ENCODE measurements around the gene SLC7A5.
"Not testable (repeated sequence)": the region's sequence is repeated elsewhere in the genome, so short reads cannot be mapped to it uniquely, and the experiment has no call there.

SLC7A5 gene

DNA sequence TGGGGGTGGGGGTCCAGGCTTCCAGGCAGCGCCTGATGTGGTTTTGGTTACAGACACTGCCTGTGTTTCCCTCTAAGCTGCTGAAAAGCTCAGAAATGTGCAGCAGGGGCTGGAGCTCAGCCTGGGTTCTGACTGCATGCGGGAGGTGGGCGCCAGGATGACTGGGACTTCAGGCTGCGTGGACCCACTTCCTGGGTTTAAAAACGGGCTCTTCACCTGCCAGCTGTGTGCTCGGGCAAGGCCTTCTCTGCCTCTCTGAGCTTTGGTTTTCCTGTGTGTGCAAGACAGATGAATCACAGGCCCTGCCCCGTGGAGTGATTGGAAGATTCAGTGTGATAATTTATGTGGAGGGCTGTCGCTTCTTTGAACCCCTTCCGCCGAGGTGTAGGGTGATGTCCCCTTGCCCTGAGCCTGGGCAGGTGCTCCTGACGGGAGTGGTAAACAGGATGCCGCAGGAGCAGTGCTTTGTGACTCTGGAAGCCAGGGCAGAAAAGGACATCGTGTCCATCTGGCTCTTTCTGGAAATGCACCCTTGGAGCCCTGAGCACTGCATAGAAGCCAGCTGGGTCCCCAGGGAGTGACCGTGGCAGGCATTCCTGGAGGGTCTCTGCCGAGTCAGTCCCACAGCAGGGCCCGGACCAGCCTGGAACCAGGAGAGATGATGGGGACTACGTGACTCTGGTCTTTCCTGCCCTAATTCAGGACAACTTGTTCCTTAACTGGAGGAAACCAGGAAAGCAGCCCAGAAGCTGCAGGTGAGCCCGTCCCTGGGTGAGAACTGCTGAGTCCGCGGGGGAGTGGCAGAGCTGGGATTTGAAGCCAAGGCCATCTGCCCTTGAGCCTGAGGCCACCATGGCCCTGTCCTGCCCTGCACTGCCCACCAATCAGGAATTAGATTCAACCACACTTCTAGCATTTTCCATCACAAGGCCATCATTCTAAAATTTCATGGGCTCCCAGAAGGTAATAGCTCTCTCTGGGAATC is 28.5 kb upstream of the SLC7A5 start:
- no peaks in the 10 kb centered on the region for H3K4me1 ChIP-seq (ENCODE audit: insufficient read depth, low read length)
- no peaks in the 10 kb centered on the region for H3K36me3 ChIP-seq (ENCODE audit: insufficient read depth, low read length)

GRCh38 chr16:87896924-87897520 is 27.7 kb upstream of the SLC7A5 start:
- not testable (repeated sequence) for H3K36me3 ChIP-seq (ENCODE audit: insufficient read depth, low read length); H3K4me1 ChIP-seq (ENCODE audit: insufficient read depth, low read length); H3K27me3 ChIP-seq (ENCODE audit: insufficient read depth, low read length); H3K9me3 ChIP-seq (ENCODE audit: low read length); H3K4me3 ChIP-seq (ENCODE audit: low read length); H2AFZ ChIP-seq (ENCODE audit: low read depth, low read length)

More for the DNA sequence above, 28.5 kb upstream of the SLC7A5 start:
- H3K4me3 ChIP-seq (ENCODE audit: low read length), result no peak overlapping the region
- no peak overlapping the region for H2AFZ ChIP-seq (ENCODE audit: low read depth, low read length)
- H3K9me3 ChIP-seq (ENCODE audit: low read length), result no peaks in the 10 kb centered on the region
- no peaks in the 10 kb centered on the region for H3K27me3 ChIP-seq (ENCODE audit: insufficient read depth, low read length)

- H3K4me3 ChIP-seq (ENCODE audit: low read length); H3K36me3 ChIP-seq (ENCODE audit: insufficient read depth, low read length); H2AFZ ChIP-seq (ENCODE audit: low read depth, low read length); H3K27me3 ChIP-seq (ENCODE audit: insufficient read depth, low read length); H3K4me1 ChIP-seq (ENCODE audit: insufficient read depth, low read length); H3K9me3 ChIP-seq (ENCODE audit: low read length): not testable (repeated sequence)
These were observed 27.0 kb upstream of the SLC7A5 start for GRCh38 chr16:87896176-87896890.

DNA sequence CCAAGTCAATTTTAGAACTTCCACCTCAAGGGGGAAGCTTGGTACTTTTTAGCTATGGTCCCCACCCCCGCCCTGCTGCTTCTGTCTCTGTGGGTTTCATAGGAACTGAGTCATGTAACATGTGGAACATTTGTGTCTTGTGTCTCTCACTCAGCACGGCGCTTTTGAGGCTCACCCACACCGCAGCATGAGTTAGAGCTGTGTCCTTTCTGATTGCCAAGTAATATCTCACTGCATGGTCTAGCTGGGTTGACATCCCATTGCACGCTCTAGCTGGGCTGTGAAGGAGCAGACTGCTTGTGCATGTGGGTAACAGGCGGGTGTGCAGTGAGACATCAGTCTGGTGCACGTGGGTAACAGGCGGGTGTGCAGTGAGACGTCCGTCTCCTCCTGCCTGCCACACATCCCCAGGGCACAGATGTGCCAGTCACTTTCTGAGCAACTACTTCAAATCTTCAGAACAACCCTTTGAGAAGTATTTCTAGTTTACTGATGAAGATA is 26.4 kb upstream of the SLC7A5 start:
- Histone ChIP-seq H3K4me3 (ENCODE audit: low read length) (no peak overlapping the region), H2AFZ (ENCODE audit: low read depth, low read length) (no peak overlapping the region), H3K27me3 (ENCODE audit: insufficient read depth, low read length) (no peaks in the 10 kb centered on the region), H3K4me1 (ENCODE audit: insufficient read depth, low read length) (no peaks in the 10 kb centered on the region), H3K9me3 (ENCODE audit: low read length) (no peaks in the 10 kb centered on the region), H3K36me3 (ENCODE audit: insufficient read depth, low read length) (no peaks in the 10 kb centered on the region)

DNA sequence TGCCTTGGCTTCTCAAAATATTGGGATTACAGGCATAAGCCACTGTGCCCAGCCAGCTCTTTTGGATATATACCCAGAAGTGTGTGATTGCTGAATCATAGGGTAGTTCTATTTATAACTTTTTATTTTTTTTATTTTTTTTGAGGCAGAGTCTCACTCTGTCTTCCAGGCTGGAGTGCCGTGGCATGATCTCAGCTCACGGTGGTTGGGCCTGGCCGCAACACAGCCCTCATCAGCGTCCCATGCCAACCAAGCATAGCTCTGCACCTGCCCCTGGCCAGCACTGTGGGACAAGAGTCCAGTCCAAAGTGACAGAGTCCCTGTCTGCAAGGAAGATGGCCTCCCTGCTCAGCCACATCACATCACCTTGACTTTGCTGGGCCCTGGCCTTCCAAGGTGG is 24.7 kb upstream of the SLC7A5 start:
- not testable (repeated sequence) for H3K36me3 ChIP-seq (ENCODE audit: insufficient read depth, low read length); H3K4me1 ChIP-seq (ENCODE audit: insufficient read depth, low read length)

GRCh38 chr16:87891764-87892163 is 22.5 kb upstream of the SLC7A5 start:
- H3K4me3 ChIP-seq (ENCODE audit: low read length), result no peak overlapping the region
- no peaks in the 10 kb centered on the region for H3K27me3 ChIP-seq (ENCODE audit: insufficient read depth, low read length)
- no peaks in the 10 kb centered on the region for H3K9me3 ChIP-seq (ENCODE audit: low read length)
- no peaks in the 10 kb centered on the region for H3K4me1 ChIP-seq (ENCODE audit: insufficient read depth, low read length)
- no peak overlapping the region for H2AFZ ChIP-seq (ENCODE audit: low read depth, low read length)
- no peaks in the 10 kb centered on the region for H3K36me3 ChIP-seq (ENCODE audit: insufficient read depth, low read length)

More for the DNA sequence above, 24.7 kb upstream of the SLC7A5 start:
- H3K9me3 ChIP-seq (ENCODE audit: low read length); H3K27me3 ChIP-seq (ENCODE audit: insufficient read depth, low read length); H2AFZ ChIP-seq (ENCODE audit: low read depth, low read length); H3K4me3 ChIP-seq (ENCODE audit: low read length): not testable (repeated sequence)

- not testable (repeated sequence) for H3K4me3 ChIP-seq (ENCODE audit: low read length)
These were observed 20.5 kb upstream of the SLC7A5 start for GRCh38 chr16:87889762-87890161.

DNA sequence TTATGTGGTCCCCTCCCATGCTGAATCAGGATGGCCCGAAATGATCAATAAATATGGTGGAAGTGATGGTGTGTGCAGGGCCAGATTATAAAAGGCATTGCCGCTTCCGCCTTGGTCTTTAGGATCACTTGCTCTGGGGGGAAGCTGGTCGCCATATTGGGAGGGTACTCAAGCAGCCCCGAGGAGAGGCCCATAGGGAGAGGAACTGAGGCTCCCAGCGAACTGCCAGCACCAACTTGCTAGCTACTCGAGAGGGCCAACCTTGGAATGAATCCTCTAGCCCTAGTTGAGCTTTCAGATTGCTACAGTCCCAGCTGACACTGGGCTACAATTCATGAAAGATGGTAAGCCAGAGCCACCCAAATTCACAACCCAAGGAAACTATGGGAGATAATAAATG is 19.0 kb upstream of the SLC7A5 start:
- H3K27me3 ChIP-seq (ENCODE audit: insufficient read depth, low read length); H3K4me3 ChIP-seq (ENCODE audit: low read length); H3K36me3 ChIP-seq (ENCODE audit: insufficient read depth, low read length); H3K4me1 ChIP-seq (ENCODE audit: insufficient read depth, low read length); H3K9me3 ChIP-seq (ENCODE audit: low read length); H2AFZ ChIP-seq (ENCODE audit: low read depth, low read length): not testable (repeated sequence)

More at GRCh38 chr16:87889762-87890161, 20.5 kb upstream of the SLC7A5 start:
- H2AFZ ChIP-seq (ENCODE audit: low read depth, low read length); H3K9me3 ChIP-seq (ENCODE audit: low read length); H3K36me3 ChIP-seq (ENCODE audit: insufficient read depth, low read length); H3K27me3 ChIP-seq (ENCODE audit: insufficient read depth, low read length); H3K4me1 ChIP-seq (ENCODE audit: insufficient read depth, low read length): not testable (repeated sequence)

- not testable (repeated sequence) for H3K4me1 ChIP-seq (ENCODE audit: insufficient read depth, low read length); H3K27me3 ChIP-seq (ENCODE audit: insufficient read depth, low read length); H2AFZ ChIP-seq (ENCODE audit: low read depth, low read length); H3K9me3 ChIP-seq (ENCODE audit: low read length); H3K36me3 ChIP-seq (ENCODE audit: insufficient read depth, low read length); H3K4me3 ChIP-seq (ENCODE audit: low read length)
These were observed 18.6 kb upstream of the SLC7A5 start for GRCh38 chr16:87887931-87888330.

- not testable (repeated sequence) for H3K4me1 ChIP-seq (ENCODE audit: insufficient read depth, low read length); H3K27me3 ChIP-seq (ENCODE audit: insufficient read depth, low read length); H3K9me3 ChIP-seq (ENCODE audit: low read length); H3K4me3 ChIP-seq (ENCODE audit: low read length); H3K36me3 ChIP-seq (ENCODE audit: insufficient read depth, low read length); H2AFZ ChIP-seq (ENCODE audit: low read depth, low read length)
These were observed 16.2 kb upstream of the SLC7A5 start for GRCh38 chr16:87885371-87885967.

GRCh38 chr16:87882436-87883019 is 13.2 kb upstream of the SLC7A5 start:
- Histone ChIP-seq H3K27me3 (ENCODE audit: insufficient read depth, low read length) (peaks cover 3% of the 10 kb centered on the region), H2AFZ (ENCODE audit: low read depth, low read length) (no peak overlapping the region), H3K4me1 (ENCODE audit: insufficient read depth, low read length) (peaks cover 5% of the 10 kb centered on the region), H3K9me3 (ENCODE audit: low read length) (peaks cover 2% of the 10 kb centered on the region), H3K4me3 (ENCODE audit: low read length) (no peak overlapping the region), H3K36me3 (ENCODE audit: insufficient read depth, low read length) (no peaks in the 10 kb centered on the region)

- no peak overlapping the region for H3K4me3 ChIP-seq (ENCODE audit: low read length)
- H3K27me3 ChIP-seq (ENCODE audit: insufficient read depth, low read length), result peaks cover 3% of the 10 kb centered on the region
- H3K36me3 ChIP-seq (ENCODE audit: insufficient read depth, low read length), result no peaks in the 10 kb centered on the region
- H2AFZ ChIP-seq (ENCODE audit: low read depth, low read length), result peak overlapping the region; percentile 3
- peaks cover 5% of the 10 kb centered on the region for H3K4me1 ChIP-seq (ENCODE audit: insufficient read depth, low read length)
- peaks cover 2% of the 10 kb centered on the region for H3K9me3 ChIP-seq (ENCODE audit: low read length)
These were observed 12.3 kb upstream of the SLC7A5 start for GRCh38 chr16:87881324-87882200.
